ENCODE data around the gene CRELD1.
A peak's percentile ranks its signal among the peaks of the same experiment; 100 is the strongest.

Gene CRELD1

GRCh38 chr3:9903904-9904303, 29.7 kb upstream of the CRELD1 start:
- no peak for DNase-seq (ENCODE audit: low read depth in 2 of 2)

DNA sequence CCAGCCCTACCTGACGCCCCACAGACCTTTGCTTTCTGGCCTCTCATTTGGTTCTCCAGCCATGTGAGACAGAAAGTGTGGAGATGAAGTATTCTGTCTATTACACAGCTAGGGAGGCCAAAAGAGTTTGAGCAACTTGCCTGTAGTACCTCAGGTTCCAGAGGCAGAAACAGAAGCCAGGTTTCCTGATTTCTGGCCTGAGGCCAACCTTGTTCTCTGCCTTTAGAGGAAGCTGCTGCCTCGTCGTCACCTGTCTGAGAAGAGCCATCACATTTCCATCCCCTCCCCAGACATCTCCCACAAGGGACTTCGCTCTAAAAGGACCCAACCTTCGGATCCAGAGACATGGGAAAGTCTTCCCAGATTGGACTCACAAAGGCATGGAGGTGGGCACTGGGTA, 27.2 kb upstream of the CRELD1 start:
- DNase-seq (ENCODE audit: low read depth in 2 of 2) = no peak

DNA sequence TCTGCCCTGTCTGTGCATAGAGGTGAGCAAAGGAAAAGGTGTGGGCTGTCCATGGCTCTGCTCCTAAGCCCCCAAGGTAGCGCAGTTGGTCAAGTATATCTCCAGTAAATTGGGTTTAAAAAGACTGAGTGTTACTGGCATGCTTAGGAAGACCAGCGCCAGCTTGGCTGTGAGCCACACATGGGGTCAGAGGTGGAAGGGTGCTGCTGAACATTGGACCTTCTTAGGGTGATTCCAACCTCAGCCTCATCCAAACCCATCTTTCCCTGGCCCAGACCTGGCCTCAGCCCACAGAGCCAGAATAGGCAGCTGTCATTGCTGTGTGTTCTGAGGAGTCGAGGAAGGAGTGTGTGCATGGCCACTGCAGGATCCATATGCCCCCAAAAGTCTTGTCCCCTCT, 25.3 kb upstream of the CRELD1 start:
- DNase-seq (ENCODE audit: low read depth in 2 of 2) = no peak

DNA sequence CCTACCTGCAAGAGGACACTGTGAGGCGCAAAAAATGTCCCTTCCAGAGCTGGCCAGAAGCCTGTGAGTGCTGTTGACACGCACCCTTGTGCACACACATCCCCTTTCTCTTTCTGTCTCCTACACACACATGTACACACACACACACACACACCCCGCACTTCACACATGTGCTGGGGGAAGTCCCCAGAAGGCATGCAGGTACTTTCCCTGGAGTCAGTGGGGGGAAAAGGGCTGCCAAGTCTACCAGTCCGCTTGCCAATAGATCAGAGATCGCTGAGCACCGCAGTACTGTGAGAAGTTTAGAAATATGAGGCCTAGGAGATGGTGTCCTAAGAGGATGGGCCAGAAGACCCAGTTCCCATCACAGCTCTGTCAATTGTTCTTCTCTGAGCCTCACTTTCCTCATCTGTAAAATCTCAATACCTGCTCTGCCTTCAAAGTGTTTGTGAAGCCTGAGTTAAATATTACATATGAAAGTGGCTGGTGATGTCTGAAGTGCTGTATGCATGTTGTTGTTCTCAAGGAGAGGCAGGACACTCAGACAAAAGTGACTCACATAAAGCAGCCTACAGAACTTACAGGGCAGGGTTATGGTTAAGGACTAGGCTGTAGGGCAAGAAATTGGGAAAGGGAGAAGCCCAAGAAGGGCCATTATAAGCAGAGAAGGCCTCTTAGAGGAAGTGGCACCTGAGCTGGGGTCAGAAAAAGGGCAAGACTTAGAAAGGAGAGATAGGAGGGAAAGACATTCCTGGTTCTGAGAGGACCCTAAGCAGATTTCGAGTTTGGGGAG, 24.2 kb upstream of the CRELD1 start:
- DNase-seq (ENCODE audit: low read depth in 2 of 2) = no peak

GRCh38 chr3:9911863-9912262, 21.8 kb upstream of the CRELD1 start:
- no peak for DNase-seq (ENCODE audit: low read depth in 2 of 2)

- no peak for DNase-seq (ENCODE audit: low read depth in 2 of 2)
These were observed 21.2 kb upstream of the CRELD1 start for GRCh38 chr3:9912294-9912935.

- DNase-seq (ENCODE audit: low read depth in 2 of 2) = no peak
These were observed 20.0 kb upstream of the CRELD1 start for GRCh38 chr3:9913601-9914000.

- DNase-seq (ENCODE audit: low read depth in 2 of 2) = no peak
These were observed 19.6 kb upstream of the CRELD1 start for GRCh38 chr3:9914011-9914410.

DNA sequence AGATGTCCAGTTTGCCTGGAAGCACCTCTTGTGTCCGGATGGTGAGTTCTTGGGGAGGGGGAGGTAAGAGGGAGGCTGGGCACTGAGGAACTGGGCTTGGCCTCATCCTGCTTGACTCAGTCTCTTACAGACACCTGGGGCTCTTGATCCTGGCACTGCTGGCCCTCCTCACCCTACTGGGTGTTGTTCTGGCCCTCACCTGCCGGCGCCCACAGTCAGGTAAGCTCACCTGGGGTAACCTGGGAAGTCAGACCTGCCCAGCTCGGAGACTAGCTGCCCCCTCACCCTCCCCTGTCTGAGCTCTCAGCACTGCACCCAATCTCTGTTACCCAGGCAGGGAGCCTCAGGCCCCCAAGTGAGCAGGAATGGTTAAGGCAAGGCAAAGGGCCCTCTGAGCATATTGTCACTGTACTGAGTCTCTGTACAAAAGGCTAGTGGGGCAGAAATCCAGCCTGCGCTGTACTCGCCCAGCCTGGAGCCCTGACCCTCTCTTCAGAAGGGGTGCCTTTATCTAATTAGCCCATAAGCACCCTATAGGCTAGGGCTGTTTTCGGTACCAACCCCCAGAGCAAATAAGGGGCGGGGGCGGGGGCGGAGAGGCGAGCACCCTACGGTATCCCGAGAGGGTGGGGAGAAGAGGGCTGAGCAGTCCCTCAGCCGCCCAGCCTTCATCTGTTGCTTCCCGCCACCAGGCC, 18.9 kb upstream of the CRELD1 start:
- no peak for DNase-seq (ENCODE audit: low read depth in 2 of 2)

GRCh38 chr3:9915254-9916141, 18.1 kb upstream of the CRELD1 start:
- DNase-seq (ENCODE audit: low read depth in 2 of 2) = peak in 1 of 2 donors; percentile 27

- no peak for DNase-seq (ENCODE audit: low read depth in 2 of 2)
These were observed 17.3 kb upstream of the CRELD1 start for GRCh38 chr3:9916346-9916733.

- DNase-seq (ENCODE audit: low read depth in 2 of 2) = peak in 1 of 2 donors; percentile 46
These were observed 16.6 kb upstream of the CRELD1 start, which contains the start of gene IL17RC for GRCh38 chr3:9916734-9917680. Gene IL17RC, plus strand, starts transcription at chr3:9917098. Its CDS starts 218 bp downstream, at chr3:9917316.

- no peak for DNase-seq (ENCODE audit: low read depth in 2 of 2)
These were observed 15.8 kb upstream of the CRELD1 start for GRCh38 chr3:9917820-9918219.

- no peak for DNase-seq (ENCODE audit: low read depth in 2 of 2)
These were observed 15.2 kb upstream of the CRELD1 start for GRCh38 chr3:9918261-9919038.

DNA sequence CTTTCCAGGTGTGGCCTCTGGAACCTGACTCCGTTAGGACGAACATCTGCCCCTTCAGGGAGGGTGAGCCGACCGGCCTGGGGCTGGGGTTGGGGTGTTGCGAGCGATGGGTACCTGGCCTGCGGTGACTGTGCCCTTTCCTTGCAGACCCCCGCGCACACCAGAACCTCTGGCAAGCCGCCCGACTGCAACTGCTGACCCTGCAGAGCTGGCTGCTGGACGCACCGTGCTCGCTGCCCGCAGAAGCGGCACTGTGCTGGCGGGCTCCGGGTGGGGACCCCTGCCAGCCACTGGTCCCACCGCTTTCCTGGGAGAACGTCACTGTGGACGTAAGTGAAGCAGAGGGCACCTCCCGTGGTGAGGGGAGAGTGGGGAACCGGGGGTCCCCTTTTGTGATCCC, 5.5 kb upstream of the CRELD1 start:
- DNase-seq (ENCODE audit: low read depth in 2 of 2) = no peak

DNA sequence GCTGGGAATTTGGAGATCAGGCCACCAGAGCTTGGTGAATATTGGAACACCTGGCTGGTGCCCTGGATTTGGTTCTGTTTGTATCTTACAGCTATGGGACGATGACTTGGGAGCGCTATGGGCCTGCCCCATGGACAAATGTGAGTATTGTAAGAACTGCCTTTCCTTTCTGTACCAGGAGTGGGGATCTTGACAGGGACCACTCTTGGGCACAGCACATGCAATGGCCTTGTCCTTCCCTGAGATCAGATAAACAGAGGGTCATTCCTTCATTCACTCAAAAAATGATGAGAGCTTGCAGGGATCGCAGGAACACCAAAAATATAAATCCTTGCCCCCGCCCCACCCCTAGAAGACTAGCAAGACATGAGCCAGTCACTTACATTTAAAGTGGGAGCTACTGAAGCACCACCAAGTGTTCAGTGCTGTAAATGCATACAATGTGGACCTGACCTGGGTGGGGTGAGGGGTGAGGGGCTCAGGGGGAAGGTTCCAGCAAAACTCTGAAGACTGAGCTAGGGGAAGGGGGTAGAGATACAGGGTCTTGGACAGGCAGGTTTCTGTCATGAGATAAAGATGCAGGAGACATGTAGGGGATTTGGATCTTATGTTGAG, 2.7 kb upstream of the CRELD1 start:
- DNase-seq (ENCODE audit: low read depth in 2 of 2) = no peak

DNA sequence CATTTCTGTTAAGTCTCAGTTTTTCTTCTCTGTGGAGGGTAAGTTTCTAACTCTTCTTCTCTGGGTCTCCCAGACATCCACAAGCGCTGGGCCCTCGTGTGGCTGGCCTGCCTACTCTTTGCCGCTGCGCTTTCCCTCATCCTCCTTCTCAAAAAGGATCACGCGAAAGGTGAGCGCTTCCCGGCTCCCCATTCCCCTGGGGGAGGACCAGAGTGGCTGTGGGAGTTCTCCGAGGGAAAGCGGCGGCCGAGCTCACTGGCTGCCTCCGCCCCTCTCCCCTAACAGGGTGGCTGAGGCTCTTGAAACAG, 1.1 kb upstream of the CRELD1 start:
- DNase-seq (ENCODE audit: low read depth in 2 of 2) = no peak

GRCh38 chr3:9932843-9933560, 632 bp upstream of the CRELD1 start:
- peak; percentile 82 to 89 for DNase-seq (ENCODE audit: low read depth in 2 of 2)

DNA sequence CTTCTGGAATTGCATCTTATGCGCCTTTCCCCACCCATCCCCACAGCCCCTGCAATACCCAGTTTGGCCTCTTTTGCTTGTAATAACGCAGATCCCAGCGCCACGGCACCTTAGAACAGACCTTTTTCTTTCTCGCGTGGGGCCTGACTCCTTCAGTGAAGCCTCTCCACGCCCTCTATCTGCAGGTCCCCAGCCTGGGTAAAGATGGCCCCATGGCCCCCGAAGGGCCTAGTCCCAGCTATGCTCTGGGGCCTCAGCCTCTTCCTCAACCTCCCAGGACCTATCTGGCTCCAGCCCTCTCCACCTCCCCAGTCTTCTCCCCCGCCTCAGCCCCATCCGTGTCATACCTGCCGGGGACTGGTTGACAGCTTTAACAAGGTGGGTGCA, 594 bp downstream of the CRELD1 start:
- no peak for DNase-seq (ENCODE audit: low read depth in 2 of 2)

All from stimulated activated CD4-positive, alpha-beta T cell treated with anti-CD3 and anti-CD28 coated beads, Interleukin-15, amount 100 ng/mL, for 48 hours (primary cell).